Stimulated activated memory B cell treated with anti-CD40 and anti-IgM and Interleukin-4, amounts not matched to agents 10 μg/mL and 1 μg/mL and 100 μg/mL, for 72 hours (primary cell): ENCODE data around the gene TTLL7.

Experiments
- ATAC-seq: fragments of 150-1000 bp; cut with Tn5 transposase; 2 replicates; pipeline ENCODE4 v1.10.0; 2021
- H3K27ac Mint-ChIP-seq: one replicate; pipeline ENCODE4 v1.8.0; 2022; ENCODE audit warnings: mild to moderate bottlenecking, mixed read lengths
- H3K27me3 Mint-ChIP-seq: one replicate; pipeline ENCODE4 v1.8.0; 2022; ENCODE audit warnings: mixed read lengths
- H3K36me3 Mint-ChIP-seq: one replicate; pipeline ENCODE4 v1.8.0; 2022; ENCODE audit warnings: mixed read lengths
- H3K4me1 Mint-ChIP-seq: one replicate; pipeline ENCODE4 v1.8.0; 2022; ENCODE audit warnings: mixed read lengths
- H3K4me3 Mint-ChIP-seq: one replicate; pipeline ENCODE4 v1.8.0; 2022; ENCODE audit warnings: mild to moderate bottlenecking, moderate library complexity, mixed read lengths
- H3K9me3 Mint-ChIP-seq: one replicate; pipeline ENCODE4 v1.8.0; 2022; ENCODE audit warnings: mixed read lengths

The TTLL7 gene

GRCh38 chr1:83998498-83999315, at the start of gene TTLL7:
TTLL7 (minus strand) TSS chr1:83999132; CDS start chr1:83952211, 46,921 bp downstream.
- Mint-ChIP-seq H3K9me3 (no peaks in the 10 kb centered on the region), H3K27ac (peak within 1 kb of the TSS; percentile 81), H3K36me3 (no peaks in the 10 kb centered on the region), H3K27me3 (peaks cover 62% of the 10 kb centered on the region), H3K4me1 (peaks cover 19% of the 10 kb centered on the region), H3K4me3 (peak within 1 kb of the TSS; percentile 85)
- peak; percentile 85 for ATAC-seq

- H3K27me3 Mint-ChIP-seq, result peaks cover 10% of the 10 kb centered on the region
- H3K4me1 Mint-ChIP-seq, result no peaks in the 10 kb centered on the region
Observed at GRCh38 chr1:84042461-84042860, 43.5 kb upstream of the TTLL7 start.

GRCh38 chr1:84037758-84038611, 39.1 kb upstream of the TTLL7 start:
- no peak overlapping the region for H3K4me3 Mint-ChIP-seq
- peaks cover 5% of the 10 kb centered on the region for H3K9me3 Mint-ChIP-seq
- peaks cover 28% of the 10 kb centered on the region for H3K27me3 Mint-ChIP-seq
- ATAC-seq, result no peak
- no peaks in the 10 kb centered on the region for H3K36me3 Mint-ChIP-seq
- no peak overlapping the region for H3K27ac Mint-ChIP-seq
- no peaks in the 10 kb centered on the region for H3K4me1 Mint-ChIP-seq

More at GRCh38 chr1:84042461-84042860, 43.5 kb upstream of the TTLL7 start:
- no peak overlapping the region for H3K27ac Mint-ChIP-seq
- ATAC-seq, result no peak
- H3K4me3 Mint-ChIP-seq, result no peak overlapping the region
- no peaks in the 10 kb centered on the region for H3K9me3 Mint-ChIP-seq
- no peaks in the 10 kb centered on the region for H3K36me3 Mint-ChIP-seq

- peaks cover 5% of the 10 kb centered on the region for H3K9me3 Mint-ChIP-seq
- no peak for ATAC-seq
- H3K27me3 Mint-ChIP-seq, result peaks cover 23% of the 10 kb centered on the region
- no peak overlapping the region for H3K27ac Mint-ChIP-seq
- H3K4me3 Mint-ChIP-seq, result no peak overlapping the region
- H3K4me1 Mint-ChIP-seq, result no peaks in the 10 kb centered on the region
- no peaks in the 10 kb centered on the region for H3K36me3 Mint-ChIP-seq
Observed at GRCh38 chr1:84031802-84032327, 32.9 kb upstream of the TTLL7 start.

GRCh38 chr1:84027368-84027767, 28.4 kb upstream of the TTLL7 start:
- Mint-ChIP-seq H3K4me3 (no peak overlapping the region), H3K27me3 (peaks cover 20% of the 10 kb centered on the region), H3K4me1 (no peaks in the 10 kb centered on the region), H3K27ac (no peak overlapping the region), H3K36me3 (no peaks in the 10 kb centered on the region), H3K9me3 (no peaks in the 10 kb centered on the region)
- ATAC-seq, result no peak

- Mint-ChIP-seq H3K27me3 (peaks cover 20% of the 10 kb centered on the region), H3K36me3 (no peaks in the 10 kb centered on the region), H3K4me3 (no peak overlapping the region), H3K4me1 (no peaks in the 10 kb centered on the region), H3K27ac (no peak overlapping the region), H3K9me3 (peaks cover 5% of the 10 kb centered on the region)
- ATAC-seq, result no peak
Observed at GRCh38 chr1:84025966-84026365, 27.0 kb upstream of the TTLL7 start.

- Mint-ChIP-seq H3K4me3 (no peak overlapping the region), H3K27me3 (peaks cover 25% of the 10 kb centered on the region), H3K9me3 (peaks cover 5% of the 10 kb centered on the region), H3K4me1 (no peaks in the 10 kb centered on the region), H3K27ac (no peak overlapping the region), H3K36me3 (no peaks in the 10 kb centered on the region)
- ATAC-seq, result no peak
Observed at GRCh38 chr1:84021822-84022221, 22.9 kb upstream of the TTLL7 start.

- Mint-ChIP-seq H3K9me3 (peaks cover 5% of the 10 kb centered on the region), H3K27ac (no peak overlapping the region), H3K27me3 (peaks cover 22% of the 10 kb centered on the region), H3K36me3 (no peaks in the 10 kb centered on the region), H3K4me1 (no peaks in the 10 kb centered on the region), H3K4me3 (no peak overlapping the region)
- ATAC-seq, result no peak
Observed at GRCh38 chr1:84020151-84020550, 21.2 kb upstream of the TTLL7 start.

GRCh38 chr1:84019217-84019616, 20.3 kb upstream of the TTLL7 start:
- no peak for ATAC-seq
- H3K9me3 Mint-ChIP-seq, result peaks cover 5% of the 10 kb centered on the region
- no peak overlapping the region for H3K4me3 Mint-ChIP-seq
- no peak overlapping the region for H3K27ac Mint-ChIP-seq
- peaks cover 14% of the 10 kb centered on the region for H3K27me3 Mint-ChIP-seq
- no peaks in the 10 kb centered on the region for H3K4me1 Mint-ChIP-seq
- no peaks in the 10 kb centered on the region for H3K36me3 Mint-ChIP-seq

- H3K4me1 Mint-ChIP-seq, result no peaks in the 10 kb centered on the region
- no peak overlapping the region for H3K27ac Mint-ChIP-seq
- H3K4me3 Mint-ChIP-seq, result no peak overlapping the region
- no peak for ATAC-seq
- H3K36me3 Mint-ChIP-seq, result no peaks in the 10 kb centered on the region
- peaks cover 20% of the 10 kb centered on the region for H3K27me3 Mint-ChIP-seq
- no peaks in the 10 kb centered on the region for H3K9me3 Mint-ChIP-seq
Observed at GRCh38 chr1:84013708-84014107, 14.8 kb upstream of the TTLL7 start.

GRCh38 chr1:84012018-84012417, 13.1 kb upstream of the TTLL7 start:
- Mint-ChIP-seq H3K4me3 (no peak overlapping the region), H3K4me1 (no peaks in the 10 kb centered on the region), H3K9me3 (no peaks in the 10 kb centered on the region), H3K27ac (no peak overlapping the region), H3K36me3 (no peaks in the 10 kb centered on the region), H3K27me3 (peaks cover 30% of the 10 kb centered on the region)
- no peak for ATAC-seq

- Mint-ChIP-seq H3K27me3 (peaks cover 31% of the 10 kb centered on the region), H3K4me1 (no peaks in the 10 kb centered on the region), H3K36me3 (no peaks in the 10 kb centered on the region), H3K27ac (no peak overlapping the region), H3K4me3 (no peak overlapping the region), H3K9me3 (no peaks in the 10 kb centered on the region)
- no peak for ATAC-seq
Observed at GRCh38 chr1:84010136-84010535, 11.2 kb upstream of the TTLL7 start.

GRCh38 chr1:84008631-84009030, 9.7 kb upstream of the TTLL7 start:
- Mint-ChIP-seq H3K27me3 (peaks cover 46% of the 10 kb centered on the region), H3K27ac (no peak overlapping the region), H3K4me3 (no peak overlapping the region), H3K9me3 (no peaks in the 10 kb centered on the region), H3K4me1 (no peaks in the 10 kb centered on the region), H3K36me3 (no peaks in the 10 kb centered on the region)
- no peak for ATAC-seq

- Mint-ChIP-seq H3K27ac (no peak overlapping the region), H3K4me3 (no peak overlapping the region), H3K4me1 (no peaks in the 10 kb centered on the region), H3K27me3 (peaks cover 56% of the 10 kb centered on the region), H3K36me3 (no peaks in the 10 kb centered on the region), H3K9me3 (no peaks in the 10 kb centered on the region)
- ATAC-seq, result no peak
Observed at GRCh38 chr1:84006591-84006990, 7.7 kb upstream of the TTLL7 start.

- no peak overlapping the region for H3K27ac Mint-ChIP-seq
Observed at GRCh38 chr1:84001501-84001900, 2.6 kb upstream of the TTLL7 start.

More at GRCh38 chr1:84001501-84001900, 2.6 kb upstream of the TTLL7 start:
- Mint-ChIP-seq H3K27me3 (peaks cover 70% of the 10 kb centered on the region), H3K4me3 (no peak overlapping the region), H3K4me1 (peaks cover 19% of the 10 kb centered on the region), H3K9me3 (no peaks in the 10 kb centered on the region), H3K36me3 (no peaks in the 10 kb centered on the region)
- ATAC-seq, result no peak
